Mucosa of descending colon (tissue), 3 donors: ENCODE measurements around the gene DDX51. TPM values are rescaled to one million over a fixed set of nuclear protein-coding genes. Genes with fewer than 3 reads are reported as not detected.

Source experiments
- ATAC-seq: fragments of 200-7000 bp; cut with Tn5 transposase; one replicate; pipeline ENCODE4 v1.9.1; 2020; ENCODE audit warnings: mild to moderate bottlenecking, moderate library complexity
- DNase-seq, 3 donors: peaks; one replicate each; pipeline ENCODE4 v3.0.0-alpha.2; 2020
- H3K36me3 ChIP-seq: fragments of 200-600 bp; one replicate; pipeline ENCODE4 v1.8.0; 2021; ENCODE audit warnings: low read depth, mild to moderate bottlenecking
- H3K4me1 ChIP-seq: fragments of 200-600 bp; one replicate; pipeline ENCODE4 v1.8.0; 2021; ENCODE audit warnings: low read depth, mild to moderate bottlenecking
- H3K4me3 ChIP-seq: fragments of 200-600 bp; one replicate; pipeline ENCODE4 v1.8.0; 2021; ENCODE audit warnings: mild to moderate bottlenecking
- H3K9me3 ChIP-seq: fragments of 200-600 bp; one replicate; pipeline ENCODE4 v1.8.0; 2021; ENCODE audit warnings: mild to moderate bottlenecking
- CTCF ChIP-seq: fragments of 200-600 bp; IDR thresholded peaks from one replicate; pipeline ENCODE4 v1.8.0; 2022; ENCODE audit warnings: antibody characterized with exemption, mild to moderate bottlenecking
- intact Hi-C, 2 donors: fragments of 100-400 bp; cut with DNase I in 1 of 2; cut with micrococcal nuclease in 1 of 2; formaldehyde crosslinking; loops; one replicate each; pipeline versions ENCODE4 v1.11.0 to v1.11.1; 2022; cut with DNase I, micrococcal nuclease
- total RNA-seq, 3 donors: library from RNA; stranded (reverse); fragmentation: NEBNext Ultra II Directional in 2 of 3; extraction: Animal tissue kit (Norgen Biotek cat#: 25700) in 2 of 3; gene quantifications; one replicate each; pipeline versions ENCODE4 v1.2.1 to v1.2.4, GENCODE V29; 2021 to 2023
- donor health status: DM: no; HTN: no; CAD: no; lungs with moderate emphysema.
- donor health status: DM: no; HTN: no; CAD: no.
- donor health status: DM: no; HTN: yes; CAD: no.

Gene DDX51
- total RNA-seq, 3 donors from 2014 or later = 14.2 to 18.7 (median 15.6) TPM

- TF ChIP-seq CTCF = no peak
- Histone ChIP-seq H3K4me3 (no peak overlapping the region), H3K36me3 (no peaks in the 10 kb centered on the region), H3K4me1 (no peaks in the 10 kb centered on the region), H3K9me3 (no peaks in the 10 kb centered on the region)
- DNase-seq = no peak
- intact Hi-C loops = no loop called here
- no peak for ATAC-seq
Observed at GRCh38 chr12:132099739-132100138, 44.4 kb downstream of the DDX51 start.

- H3K9me3 ChIP-seq = no peaks in the 10 kb centered on the region
- intact Hi-C loops = no loop called here
- DNase-seq (no peak), ATAC-seq (no peak)
- no peak for TF ChIP-seq CTCF
- H3K4me1 ChIP-seq = no peaks in the 10 kb centered on the region
- H3K4me3 ChIP-seq = no peak overlapping the region
- H3K36me3 ChIP-seq = no peaks in the 10 kb centered on the region
Observed at GRCh38 chr12:132095520-132096409, 48.4 kb downstream of the DDX51 start.

GRCh38 chr12:132094269-132094891, 49.7 kb downstream of the DDX51 start:
- ATAC-seq = no peak
- DNase-seq = no peak
- TF ChIP-seq CTCF = no peak

GRCh38 chr12:132089407-132089910, 54.7 kb downstream of the DDX51 start:
- no peak for TF ChIP-seq CTCF
- Histone ChIP-seq H3K36me3 (no peaks in the 10 kb centered on the region), H3K4me1 (no peaks in the 10 kb centered on the region), H3K9me3 (no peaks in the 10 kb centered on the region), H3K4me3 (no peak overlapping the region)
- ATAC-seq = no peak
- intact Hi-C loops = no loop called here
- DNase-seq = no peak

More at GRCh38 chr12:132094269-132094891, 49.7 kb downstream of the DDX51 start:
- H3K4me1 ChIP-seq = no peaks in the 10 kb centered on the region
- H3K36me3 ChIP-seq = no peaks in the 10 kb centered on the region
- intact Hi-C loops = no loop called here
- H3K4me3 ChIP-seq = no peak overlapping the region
- no peaks in the 10 kb centered on the region for H3K9me3 ChIP-seq

Other genes starting within 250 kb of the DDX51 start
- 10 to 100 TPM; 20.0 to 60.4 (median 28.3) TPM for gene ULK1, start 249.7 kb downstream of the DDX51 start, total RNA-seq
- gene PUS1, start 215.0 kb downstream of the DDX51 start, total RNA-seq = 10 to 100 TPM; 21.0 to 28.3 (median 22.9) TPM
- 10 to 100 TPM; 34.9 to 47.8 (median 40.7) TPM for gene EP400, start 194.4 kb downstream of the DDX51 start, total RNA-seq
- gene NOC4L, start 138 bp upstream of the DDX51 start, total RNA-seq = 10 to 100 TPM; 12.9 to 17.5 (median 13.3) TPM
- gene GALNT9, start 185.3 kb upstream of the DDX51 start, total RNA-seq = 1 to 10 TPM in 1 of 3 donors, under 1 TPM in 1, not detected in 1; 0.43 to 3.7 TPM